Large intestine (tissue), 3 donors: ENCODE data around the gene VIPR2. TPM values are rescaled to one million over a fixed set of nuclear protein-coding genes. Genes with fewer than 3 reads are reported as not detected.
"Not testable (repeated sequence)": the region's sequence is repeated elsewhere in the genome, so short reads cannot be mapped to it uniquely, and the experiment has no call there.

ENCODE experiments used
- DNase-seq, 2 donors: peaks; one replicate each; pipeline versions ENCODE4 v3.0.0 to v3.0.0-alpha.2; 2013
- H3K27ac ChIP-seq: one replicate; pipeline ENCODE4 v1.5.1; 2013; ENCODE audit warnings: low read length
- H3K27me3 ChIP-seq: 2 replicates; pipeline ENCODE4 v1.6.1; 2013; ENCODE audit warnings: low read length; ENCODE audit not compliant: control insufficient read depth, insufficient read depth
- H3K36me3 ChIP-seq: 2 replicates; pipeline ENCODE4 v1.6.1; 2013; ENCODE audit warnings: low read length; ENCODE audit not compliant: control insufficient read depth, insufficient read depth
- H3K4me1 ChIP-seq: one replicate; pipeline ENCODE4 v1.6.1; 2013; ENCODE audit warnings: low read length; ENCODE audit not compliant: control insufficient read depth, insufficient read depth
- H3K4me3 ChIP-seq: one replicate; pipeline ENCODE4 v1.5.1; 2013; ENCODE audit warnings: low read length
- H3K9me3 ChIP-seq: one replicate; pipeline ENCODE4 v1.6.1; 2013; ENCODE audit warnings: mild to moderate bottlenecking, low read depth, low read length, moderate library complexity; ENCODE audit not compliant: control insufficient read depth
- WGBS: methylation state at CpG from one replicate; pipeline ENCODE4 v1.1.5; 2013; ENCODE audit warnings: low lambda C conversion rate; ENCODE audit not compliant: insufficient coverage; 5-methylcytosine and 5-hydroxymethylcytosine counted together
- polyA plus RNA-seq: library from polyadenylated mRNA; unstranded; fragments of 120-200 nt; gene quantifications from one replicate; pipeline ENCODE4 v1.2.1, GENCODE V29; 2013

Gene VIPR2
- polyA plus RNA-seq, 1 donor, result 1.4 TPM

DNA sequence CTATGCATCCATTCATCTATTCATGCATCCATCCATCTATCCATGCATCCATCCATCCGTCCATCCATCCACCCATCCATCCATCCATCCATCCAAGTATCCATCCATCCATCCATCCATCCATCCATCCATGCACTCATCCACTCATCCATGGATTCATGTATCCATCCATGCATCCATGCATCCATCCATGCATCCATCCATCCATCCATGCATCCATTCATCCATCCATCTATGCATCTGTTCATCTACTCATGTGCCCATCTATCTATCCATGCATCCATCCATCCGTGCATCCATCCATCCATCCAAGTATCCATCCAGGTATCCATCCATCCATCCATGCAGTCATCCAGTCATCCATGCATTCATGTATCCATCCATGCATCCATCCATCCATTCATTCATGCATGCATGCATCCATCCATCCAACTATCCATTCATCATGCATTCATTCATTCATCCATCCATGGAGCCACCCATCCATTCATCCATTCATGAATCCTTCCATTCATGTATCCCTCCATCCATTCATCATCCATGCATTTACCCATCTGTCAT, 156.3 kb downstream of the VIPR2 start:
- Histone ChIP-seq H3K36me3 (no peaks in the 10 kb centered on the region), H3K9me3 (peaks cover 13% of the 10 kb centered on the region), H3K4me3 (no peak overlapping the region), H3K27me3 (peaks cover 30% of the 10 kb centered on the region), H3K27ac (no peak overlapping the region), H3K4me1 (no peaks in the 10 kb centered on the region)
- DNase-seq, result no peak
- WGBS, result 72% methylated on average over 2 of the region's 2 CpGs

DNA sequence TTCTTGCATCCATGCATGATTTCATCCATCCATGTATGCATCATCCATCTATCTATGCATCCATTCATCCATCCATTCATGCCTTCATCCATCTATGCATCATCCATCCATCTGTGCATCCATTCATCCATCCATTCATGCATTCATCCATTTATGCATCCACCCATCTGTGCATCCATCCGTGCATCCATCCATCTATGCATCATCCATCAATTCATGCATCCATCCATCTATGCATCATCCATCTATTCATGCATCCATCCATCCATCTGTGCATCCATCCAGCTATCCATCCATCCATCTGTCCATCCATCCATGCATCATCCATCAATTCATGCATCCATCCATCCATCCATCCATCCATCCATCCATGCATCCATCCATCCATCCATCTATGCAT, 157.0 kb downstream of the VIPR2 start:
- peaks cover 12% of the 10 kb centered on the region for H3K9me3 ChIP-seq
- peaks cover 24% of the 10 kb centered on the region for H3K27me3 ChIP-seq
- no peak for DNase-seq
- no peak overlapping the region for H3K27ac ChIP-seq
- H3K4me1 ChIP-seq, result no peaks in the 10 kb centered on the region
- 50% methylated on average over 1 of the region's 1 CpG for WGBS
- no peak overlapping the region for H3K4me3 ChIP-seq
- no peaks in the 10 kb centered on the region for H3K36me3 ChIP-seq

DNA sequence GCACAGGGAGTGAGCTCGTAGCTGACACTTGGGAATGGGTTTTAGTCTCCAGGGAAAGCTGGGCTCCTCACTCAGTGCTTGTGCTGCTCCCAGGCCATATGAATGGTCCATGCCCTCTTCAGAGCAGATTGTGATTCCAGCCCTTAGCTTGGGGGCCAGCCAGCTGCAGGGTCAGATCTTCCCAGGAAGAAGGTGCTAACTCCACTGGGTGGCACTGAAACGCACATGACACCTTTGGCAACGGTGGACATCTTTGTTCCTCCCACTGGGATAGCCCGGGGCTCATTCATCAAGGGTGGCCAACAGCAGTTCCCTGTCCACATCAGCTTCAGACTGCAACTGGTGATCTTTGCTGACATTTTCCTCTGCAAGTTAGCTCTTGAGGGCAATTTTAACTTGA, 159.1 kb downstream of the VIPR2 start:
- WGBS, result no CpG with 5 or more reads among the region's 4 CpGs
- no peaks in the 10 kb centered on the region for H3K36me3 ChIP-seq

DNA sequence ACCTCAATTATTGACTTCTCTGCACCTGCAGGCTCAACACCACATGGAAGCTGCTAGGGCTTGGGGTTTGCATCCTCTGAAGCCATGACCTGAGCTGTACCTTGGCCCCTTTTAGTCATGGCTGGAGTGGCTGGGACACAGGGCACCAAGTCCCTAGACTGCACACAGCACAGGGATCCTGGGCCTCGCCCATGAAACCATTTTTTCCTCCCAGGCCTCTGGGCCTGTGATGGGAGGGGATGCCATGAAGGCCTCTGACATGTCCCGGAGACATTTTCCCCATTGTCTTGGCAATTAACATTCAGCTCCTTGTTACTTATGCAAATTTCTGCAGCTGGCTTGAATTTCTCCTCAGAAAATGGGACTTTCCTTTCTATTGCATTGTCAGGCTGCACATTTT, 160.7 kb downstream of the VIPR2 start:
- H3K4me1 ChIP-seq, H3K27me3 ChIP-seq, H3K36me3 ChIP-seq, H3K4me3 ChIP-seq, DNase-seq, H3K27ac ChIP-seq: not testable (repeated sequence)
- peaks cover 29% of the 10 kb centered on the region for H3K9me3 ChIP-seq
- no CpG with 5 or more reads among the region's 2 CpGs for WGBS

More for the DNA sequence above, 159.1 kb downstream of the VIPR2 start:
- Histone ChIP-seq H3K9me3 (peaks cover 22% of the 10 kb centered on the region), H3K27me3 (peaks cover 6% of the 10 kb centered on the region), H3K4me1 (no peaks in the 10 kb centered on the region), H3K4me3 (no peak overlapping the region), H3K27ac (no peak overlapping the region)
- no peak for DNase-seq

DNA sequence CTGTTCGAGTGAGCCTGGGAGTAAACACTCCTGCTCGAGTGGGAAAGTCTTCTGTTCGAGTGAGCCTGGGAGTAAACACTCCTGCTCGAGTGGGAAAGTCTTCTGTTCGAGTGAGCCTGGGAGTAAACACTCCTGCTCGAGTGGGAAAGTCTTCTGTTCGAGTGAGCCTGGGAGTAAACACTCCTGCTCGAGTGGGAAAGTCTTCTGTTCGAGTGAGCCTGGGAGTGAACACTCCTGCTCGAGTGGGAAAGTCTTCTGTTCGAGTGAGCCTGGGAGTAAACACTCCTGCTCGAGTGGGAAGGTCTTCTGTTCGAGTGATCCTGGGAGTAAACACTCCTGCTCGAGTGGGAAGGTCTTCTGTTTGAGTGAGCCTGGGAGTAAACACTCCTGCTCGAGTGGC, 162.6 kb downstream of the VIPR2 start:
- not testable (repeated sequence) for H3K27ac ChIP-seq, H3K4me1 ChIP-seq, H3K36me3 ChIP-seq, DNase-seq, H3K27me3 ChIP-seq, H3K4me3 ChIP-seq
- WGBS, result no CpG with 5 or more reads among the region's 15 CpGs
- peaks cover 22% of the 10 kb centered on the region for H3K9me3 ChIP-seq

DNA sequence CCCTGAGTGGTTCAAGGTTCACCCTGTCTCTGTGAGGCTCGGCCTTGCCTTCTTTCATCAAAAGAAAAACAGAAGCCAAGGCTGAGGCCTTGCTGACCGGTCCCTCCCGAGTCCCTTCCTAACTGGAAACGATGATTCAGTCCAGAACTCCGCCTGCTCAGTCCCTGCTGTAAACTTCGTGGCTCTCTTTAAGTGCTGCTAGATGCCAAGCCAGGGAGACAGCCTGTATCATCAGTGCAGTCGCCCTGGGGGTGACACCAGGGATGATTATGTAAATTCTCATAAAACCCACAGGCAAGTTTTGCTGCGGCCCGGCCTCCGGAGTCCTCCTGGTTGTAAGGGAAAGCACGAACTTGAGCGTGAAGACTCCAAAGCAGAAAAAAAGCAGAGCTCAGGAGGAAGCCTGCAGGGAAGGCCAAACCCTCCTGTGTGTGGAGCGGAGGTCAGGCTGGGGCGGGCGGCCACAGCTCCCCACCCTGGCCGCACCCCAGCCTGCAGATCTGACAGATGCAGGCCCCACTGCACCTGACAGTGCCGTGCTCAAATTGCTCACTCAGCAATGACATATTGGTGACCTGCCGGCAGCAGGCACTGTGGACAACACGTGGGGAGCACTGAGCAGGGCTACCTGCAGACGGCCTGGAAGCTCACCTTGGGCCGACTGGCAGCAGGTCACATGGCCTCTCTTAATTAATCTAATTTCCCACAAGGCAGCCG, 164.9 kb downstream of the VIPR2 start:
- no peak for DNase-seq
- Histone ChIP-seq H3K36me3 (no peaks in the 10 kb centered on the region), H3K4me1 (no peaks in the 10 kb centered on the region), H3K27me3 (no peaks in the 10 kb centered on the region), H3K9me3 (peaks cover 22% of the 10 kb centered on the region), H3K4me3 (no peak overlapping the region), H3K27ac (no peak overlapping the region)
- whole genome bisulfite sequencing, result no CpG with 5 or more reads among the region's 22 CpGs

DNA sequence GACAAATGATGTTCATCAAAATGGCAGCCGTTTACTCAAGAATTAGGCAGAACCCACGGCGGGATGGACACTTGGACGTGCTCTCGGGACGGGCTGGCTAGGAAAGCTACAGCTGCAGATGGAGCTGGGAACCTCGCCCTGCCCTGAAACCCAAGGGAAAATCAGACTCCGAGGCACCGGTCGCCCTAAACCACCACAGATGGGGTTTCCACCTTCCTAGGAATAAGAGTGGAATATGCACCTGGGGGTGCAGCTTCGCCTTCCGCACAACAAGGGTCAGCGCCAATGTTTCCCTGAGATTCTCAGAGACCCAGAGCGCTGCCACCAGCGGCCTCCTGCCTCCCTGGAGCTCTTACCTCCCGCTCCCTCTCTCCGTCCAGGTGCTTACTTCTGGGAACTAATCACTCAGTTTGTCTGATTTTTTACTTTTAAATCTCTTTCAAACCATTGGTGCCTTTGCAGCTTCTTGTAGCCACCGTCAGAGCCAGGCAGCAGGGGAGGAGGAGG, 165.6 kb downstream of the VIPR2 start:
- Histone ChIP-seq H3K4me3 (no peak overlapping the region), H3K27ac (no peak overlapping the region), H3K4me1 (no peaks in the 10 kb centered on the region), H3K27me3 (no peaks in the 10 kb centered on the region), H3K9me3 (peaks cover 22% of the 10 kb centered on the region), H3K36me3 (no peaks in the 10 kb centered on the region)
- WGBS, result no CpG with 5 or more reads among the region's 18 CpGs
- no peak for DNase-seq
